Peyer's patch (tissue), 4 donors: ENCODE data around the gene TES.

ENCODE experiments used
- CTCF ChIP-seq, 6 experiments: fragments of 450-650 bp in 4 of 6; fragments of 200-600 bp in 2 of 6; sonication (generic) in 1 of 6; IDR thresholded peaks; one replicate each; pipeline ENCODE4 v1.5.1; 2017 to 2019; ENCODE audit warnings: antibody characterized with exemption in 6 of 6, mild to moderate bottlenecking in 3 of 6, moderate library complexity in 1 of 6
- POLR2A ChIP-seq, 2 donors: fragments of 450-650 bp; IDR thresholded peaks; one replicate each; pipeline ENCODE4 v1.5.1; 2017; ENCODE audit warnings: antibody characterized with exemption in 2 of 2, mild to moderate bottlenecking in 2 of 2, moderate library complexity in 2 of 2

DNA sequence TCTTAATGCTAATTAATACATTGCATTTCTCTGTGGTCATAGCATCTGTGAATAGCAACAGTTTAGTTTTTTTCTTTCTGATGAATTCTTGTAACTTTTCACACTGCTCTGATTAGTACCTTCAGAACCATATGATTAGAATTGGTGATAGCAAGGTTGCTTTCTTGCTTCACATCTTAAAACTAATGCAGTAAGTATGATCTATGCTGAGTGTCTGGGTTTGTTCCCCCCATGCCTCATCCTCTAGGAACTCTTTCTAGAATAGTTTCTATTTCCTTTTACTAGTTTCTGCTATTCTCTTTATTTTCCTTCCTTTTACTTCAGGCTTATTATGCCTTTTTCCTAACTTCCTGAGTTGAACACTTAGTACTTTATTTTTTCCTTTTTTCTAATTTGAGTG, 32.4 kb downstream of the TES start:
- TF ChIP-seq CTCF (IDR thresholded peaks at IDR 0.05) (no peak), POLR2A (IDR thresholded peaks at IDR 0.05) (no peak)
